GM19328 (cell line): ENCODE measurements around the gene NCKIPSD.

Experiments used
- ATAC-seq: cut with Tn5 transposase; IDR thresholded peaks from one replicate; pipeline ENCODE4 v1.9.1; 2021; ENCODE audit warnings: mild to moderate bottlenecking, moderate library complexity; ENCODE audit not compliant: unreplicated experiment

The NCKIPSD gene

GRCh38 chr3:48651771-48652170, 33.9 kb downstream of the NCKIPSD start:
- no peak for ATAC-seq

GRCh38 chr3:48650723-48651122, 35.0 kb downstream of the NCKIPSD start:
- no peak for ATAC-seq

- no peak for ATAC-seq
Observed at GRCh38 chr3:48648188-48648850, 37.4 kb downstream of the NCKIPSD start.

DNA sequence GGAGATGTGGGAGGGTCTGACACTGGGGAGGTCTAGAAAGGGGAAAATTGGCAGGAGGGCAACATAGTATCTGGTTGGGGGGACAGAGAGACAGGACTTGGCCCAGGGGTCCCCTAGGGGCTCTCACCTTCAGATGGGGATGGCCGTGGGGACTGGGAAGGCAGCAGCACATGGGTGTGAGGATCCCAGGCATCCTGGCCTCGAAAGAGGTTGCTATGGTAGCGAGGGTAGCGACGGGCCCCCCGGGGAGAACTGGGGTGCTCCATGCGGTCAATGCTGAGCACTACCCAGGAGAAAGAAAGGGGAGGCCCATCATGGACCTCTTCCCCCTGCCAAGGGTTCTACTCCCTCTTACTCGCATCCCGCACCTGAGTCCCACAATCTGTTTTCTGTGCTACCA, 38.0 kb downstream of the NCKIPSD start:
- ATAC-seq: no peak

DNA sequence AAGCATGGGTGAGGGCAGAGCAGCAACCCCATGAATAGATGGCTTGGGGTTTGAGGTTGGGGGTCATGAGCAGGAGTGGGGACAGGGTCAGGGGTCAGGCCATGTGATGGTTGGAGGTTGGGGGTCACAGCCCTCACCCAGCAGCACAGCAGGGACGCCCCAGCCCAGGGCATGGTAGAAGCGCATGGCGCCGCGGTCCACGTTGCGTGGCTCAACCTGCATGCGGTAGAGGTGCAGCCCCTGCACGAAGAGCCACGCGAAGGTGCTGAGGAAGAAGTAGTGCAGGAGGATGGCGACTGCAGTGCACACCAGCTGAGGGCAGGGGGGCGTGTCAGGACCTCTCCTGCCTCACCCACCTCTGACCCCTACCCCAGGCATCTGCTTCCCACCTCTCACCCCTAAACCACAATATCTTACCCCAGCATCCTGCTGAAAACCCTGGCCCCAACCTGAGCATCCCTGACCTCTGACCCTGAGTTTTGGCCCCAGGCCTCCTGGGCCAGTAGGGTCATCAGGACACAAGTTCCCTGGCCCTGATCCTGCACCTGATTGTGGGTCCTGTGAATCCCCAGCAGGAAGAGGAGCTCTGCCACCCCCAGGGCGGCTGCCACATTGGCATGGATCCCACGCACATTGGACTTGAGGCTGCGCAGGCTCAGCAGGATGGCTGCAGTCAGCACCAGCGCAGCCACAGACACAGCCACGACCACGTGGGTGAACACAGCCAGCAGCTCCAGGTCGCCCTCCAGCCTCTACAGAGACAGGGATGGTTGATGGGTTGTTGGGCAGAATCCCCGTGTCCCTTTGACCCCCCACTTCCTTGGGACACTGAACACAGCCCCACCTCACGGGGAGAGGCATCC, 40.6 kb downstream of the NCKIPSD start:
- no peak for ATAC-seq

DNA sequence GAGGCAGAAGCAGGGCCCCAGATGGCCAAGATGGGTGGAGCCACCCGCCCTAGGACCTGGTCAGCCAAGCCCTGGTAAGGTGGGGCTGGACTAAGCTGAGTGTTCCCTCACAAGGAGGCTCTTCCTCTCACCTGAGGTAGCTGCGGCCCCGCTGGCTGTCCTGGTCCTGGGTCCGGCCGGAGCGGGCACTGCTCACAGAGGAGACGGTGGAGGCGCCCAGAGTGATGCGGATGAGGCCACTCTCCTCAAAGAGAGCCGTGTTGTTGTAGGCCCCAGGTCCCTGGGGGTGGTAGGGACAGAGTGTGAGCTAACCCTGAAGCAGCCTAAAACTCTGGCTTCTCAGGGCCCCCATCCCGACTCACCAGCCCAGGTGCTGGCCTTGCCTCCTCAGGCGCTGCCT, 43.1 kb downstream of the NCKIPSD start:
- ATAC-seq: no peak

GRCh38 chr3:48641396-48641795, 44.3 kb downstream of the NCKIPSD start:
- ATAC-seq: no peak

DNA sequence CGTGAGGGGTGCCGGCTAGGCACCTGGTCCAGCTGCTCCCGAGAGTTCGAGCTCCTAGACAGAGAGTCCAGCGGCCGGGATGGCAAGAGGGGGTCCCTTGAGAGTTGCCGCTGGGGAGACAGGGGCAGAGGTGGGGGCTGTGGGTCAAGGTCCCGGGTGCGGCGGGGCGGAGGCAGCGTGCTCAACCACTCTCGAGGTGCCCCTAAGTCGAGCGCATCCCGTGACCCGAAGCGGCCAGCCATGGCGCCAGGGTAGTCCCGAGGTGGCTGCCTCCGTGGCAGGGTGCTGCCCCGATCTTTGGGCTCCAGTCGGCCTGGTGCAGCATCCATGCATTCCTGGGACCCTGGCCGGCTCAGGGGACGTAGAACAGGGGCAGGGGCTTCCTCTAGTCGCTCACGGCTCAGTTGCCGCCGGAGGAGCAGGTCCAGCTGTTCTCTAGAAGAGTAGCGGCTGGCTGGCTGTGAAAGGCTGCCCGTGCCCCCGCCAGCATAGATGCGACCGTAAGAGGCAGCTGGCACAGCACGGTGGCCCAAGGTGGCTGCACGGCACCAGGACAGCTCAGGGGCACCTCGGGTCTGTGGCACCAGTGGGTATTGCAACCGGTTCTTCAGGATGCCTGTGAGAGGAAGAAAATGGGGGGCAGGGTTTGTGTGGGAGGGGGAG, 45.6 kb downstream of the NCKIPSD start:
- no peak for ATAC-seq

GRCh38 chr3:48637305-48637704, 48.4 kb downstream of the NCKIPSD start:
- ATAC-seq: no peak

- no peak for ATAC-seq
Observed at GRCh38 chr3:48636149-48636655, 49.5 kb downstream of the NCKIPSD start.

DNA sequence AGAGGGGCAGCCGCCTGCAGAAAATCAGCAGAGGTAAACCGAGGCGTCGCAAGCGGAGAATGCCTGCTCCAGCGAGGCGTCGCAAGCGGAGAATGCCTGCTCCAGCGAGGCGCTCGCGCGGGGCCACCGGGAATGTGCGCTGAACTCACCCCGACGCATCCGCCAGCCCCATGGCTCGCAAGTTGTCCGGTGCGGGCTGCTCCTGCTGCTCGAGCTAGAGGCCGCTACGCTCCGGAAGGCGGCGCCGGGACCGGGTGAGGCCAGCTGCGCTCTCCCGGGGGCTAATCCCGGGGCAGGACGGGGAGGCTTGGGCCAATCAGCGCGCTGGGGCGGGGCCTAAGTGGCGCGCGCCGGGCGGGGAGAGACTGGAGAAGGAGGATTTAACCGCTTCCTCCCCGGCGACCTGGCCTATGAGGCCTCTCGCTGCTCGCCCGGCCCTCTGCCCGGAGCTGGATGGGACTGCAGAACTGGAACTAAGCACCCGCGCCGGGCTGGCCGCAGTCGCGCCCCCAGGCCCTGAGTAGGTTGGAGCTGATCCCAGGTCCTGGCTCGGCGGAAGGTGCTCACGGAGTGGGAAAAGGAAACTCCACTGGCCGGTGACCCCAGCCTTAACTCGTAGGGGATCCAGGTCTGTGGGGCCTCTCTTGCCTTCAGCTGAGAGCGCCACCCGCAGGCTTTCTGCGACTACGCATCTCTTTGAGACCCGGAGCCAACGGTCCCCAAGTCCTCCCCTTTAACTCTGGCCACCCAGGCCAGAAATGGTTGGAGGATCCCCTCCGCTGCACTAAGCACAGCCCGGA, 50.3 kb downstream of the NCKIPSD start, which contains the start of gene SLC26A6:
SLC26A6 (minus strand) TSS at position 240 of the 800 bp plus-strand sequence; CDS start at position 172, 68 bp downstream.
- ATAC-seq: peak; percentile 89

DNA sequence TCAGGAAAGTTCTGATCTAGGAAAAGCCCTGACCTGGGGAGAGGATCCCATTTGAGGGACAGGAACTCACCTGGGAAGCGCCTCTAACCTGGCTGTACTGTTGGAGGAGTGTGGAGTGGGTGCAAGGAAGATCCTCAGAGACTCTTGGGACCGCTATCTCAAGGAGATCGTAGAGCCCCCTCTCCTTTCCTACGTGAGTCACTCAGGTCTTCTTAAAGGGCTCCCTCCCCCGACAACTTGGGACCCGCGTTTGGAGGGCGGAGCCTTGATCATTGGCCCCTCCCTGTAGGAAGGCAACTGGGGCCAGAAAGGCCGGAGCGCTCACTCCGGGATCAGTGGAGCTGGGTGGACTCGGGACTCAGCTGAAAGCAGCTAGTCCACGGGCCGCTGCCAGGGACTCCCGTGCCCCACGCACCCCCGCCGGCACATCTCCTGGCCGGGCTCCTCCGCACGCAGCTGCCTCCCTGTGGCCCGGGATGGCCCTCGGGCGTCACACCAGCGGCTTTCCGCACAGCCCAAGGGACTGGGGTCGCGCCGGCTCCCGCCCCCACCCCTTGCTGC, 51.0 kb downstream of the NCKIPSD start:
- ATAC-seq: no peak

- ATAC-seq: no peak
Observed at GRCh38 chr3:48633743-48634142, 52.0 kb downstream of the NCKIPSD start.

DNA sequence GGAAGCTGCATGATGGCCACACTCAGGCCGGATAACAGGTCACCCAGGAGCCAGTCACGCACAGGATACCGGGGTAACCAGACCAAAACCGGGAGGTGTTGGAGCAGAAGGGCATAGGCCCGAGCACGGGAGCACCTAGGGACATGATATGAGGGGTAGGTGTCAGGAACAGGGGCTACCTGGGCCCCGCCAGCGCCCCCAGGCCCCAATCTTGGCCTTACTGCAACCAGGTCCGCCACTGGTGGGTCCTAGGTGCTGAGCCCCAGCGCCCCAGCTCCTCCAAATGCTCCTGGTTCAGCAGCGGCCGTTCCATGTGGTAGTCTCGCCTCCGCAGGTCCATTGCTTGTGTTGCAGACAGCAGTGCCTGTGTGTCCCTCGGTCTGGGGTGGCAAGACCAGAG, 52.5 kb downstream of the NCKIPSD start:
- no peak for ATAC-seq

DNA sequence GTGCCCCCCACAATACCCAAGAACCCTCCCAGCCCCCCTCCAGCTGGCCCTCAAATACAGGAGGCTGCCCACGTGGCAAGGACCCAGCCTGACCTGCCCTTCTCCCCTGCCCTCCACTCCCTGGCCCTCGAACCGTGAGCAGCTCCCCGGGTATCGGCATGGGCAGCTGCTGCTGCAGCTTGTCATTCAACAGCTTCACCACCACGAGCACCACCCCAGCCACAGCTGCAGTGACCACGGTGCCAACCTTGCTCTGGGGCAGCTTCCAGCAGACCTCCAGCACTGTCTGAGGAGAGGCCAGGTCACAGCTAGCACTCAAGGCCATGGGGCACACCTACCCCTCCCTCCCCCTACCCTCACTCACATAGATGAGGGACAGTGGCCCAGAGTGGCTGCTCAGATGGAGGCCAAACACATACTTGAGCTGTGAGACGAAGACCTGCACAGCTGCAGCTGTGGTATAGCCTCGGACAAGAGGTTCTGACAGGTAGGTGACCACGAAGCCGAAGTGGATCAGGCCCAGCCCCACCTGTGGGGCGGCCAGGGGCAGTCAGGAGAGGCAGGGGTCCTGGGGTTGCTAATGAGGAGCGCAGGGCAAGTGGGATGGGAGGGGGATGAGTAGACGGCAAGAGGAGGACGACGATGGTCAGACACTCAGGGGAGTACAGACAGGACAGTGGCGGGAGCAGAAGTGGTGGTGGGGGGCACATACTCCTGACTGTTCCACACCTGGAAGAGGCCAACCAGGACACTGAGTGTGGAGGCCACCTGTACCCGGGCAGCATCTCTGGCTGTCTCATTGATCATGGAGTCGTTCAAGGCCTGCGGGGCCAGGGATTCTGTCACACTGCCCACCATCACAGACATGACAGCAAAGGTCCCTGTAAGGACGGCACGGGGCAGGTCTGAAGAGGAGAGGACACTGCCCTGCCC, 53.9 kb downstream of the NCKIPSD start:
- ATAC-seq: no peak

- ATAC-seq: no peak
Observed at GRCh38 chr3:48630833-48631232, 54.9 kb downstream of the NCKIPSD start.

- ATAC-seq: no peak
Observed at GRCh38 chr3:48630407-48630806, 55.3 kb downstream of the NCKIPSD start.

DNA sequence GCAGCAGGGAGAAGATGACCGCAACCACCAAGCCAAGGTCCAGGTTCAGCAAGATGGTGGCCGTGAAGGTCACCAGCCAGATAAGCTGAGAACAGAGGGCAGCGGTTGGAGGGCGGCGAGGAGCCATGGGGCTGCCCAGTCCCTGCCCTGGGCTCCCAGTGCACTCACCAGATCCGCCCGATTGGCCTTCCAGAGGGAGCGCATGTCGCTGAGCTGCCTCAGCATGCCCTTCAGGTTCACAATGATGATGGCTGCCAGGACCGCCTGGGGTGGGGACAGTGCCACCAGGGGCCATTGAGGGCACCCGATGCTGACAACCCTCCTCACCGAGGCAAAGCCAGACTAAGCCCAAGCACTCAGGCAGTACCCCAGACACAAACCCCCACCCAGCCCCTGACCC, 55.8 kb downstream of the NCKIPSD start:
- ATAC-seq: no peak

- no peak for ATAC-seq
Observed at GRCh38 chr3:48628277-48629017, 57.3 kb downstream of the NCKIPSD start.
